Islet precursor cell (in vitro differentiated cells): ENCODE data around the gene CBX1.
A peak's percentile ranks its signal among the peaks of the same experiment; 100 is the strongest.

ENCODE experiments used
- DNase-seq: peaks from one replicate; pipeline ENCODE4 v3.0.0-alpha.2; 2018

CBX1 gene

GRCh38 chr17:48024149-48025039 lies 76.9 kb downstream of the CBX1 start:
- peak; percentile 86 for DNase-seq

DNA sequence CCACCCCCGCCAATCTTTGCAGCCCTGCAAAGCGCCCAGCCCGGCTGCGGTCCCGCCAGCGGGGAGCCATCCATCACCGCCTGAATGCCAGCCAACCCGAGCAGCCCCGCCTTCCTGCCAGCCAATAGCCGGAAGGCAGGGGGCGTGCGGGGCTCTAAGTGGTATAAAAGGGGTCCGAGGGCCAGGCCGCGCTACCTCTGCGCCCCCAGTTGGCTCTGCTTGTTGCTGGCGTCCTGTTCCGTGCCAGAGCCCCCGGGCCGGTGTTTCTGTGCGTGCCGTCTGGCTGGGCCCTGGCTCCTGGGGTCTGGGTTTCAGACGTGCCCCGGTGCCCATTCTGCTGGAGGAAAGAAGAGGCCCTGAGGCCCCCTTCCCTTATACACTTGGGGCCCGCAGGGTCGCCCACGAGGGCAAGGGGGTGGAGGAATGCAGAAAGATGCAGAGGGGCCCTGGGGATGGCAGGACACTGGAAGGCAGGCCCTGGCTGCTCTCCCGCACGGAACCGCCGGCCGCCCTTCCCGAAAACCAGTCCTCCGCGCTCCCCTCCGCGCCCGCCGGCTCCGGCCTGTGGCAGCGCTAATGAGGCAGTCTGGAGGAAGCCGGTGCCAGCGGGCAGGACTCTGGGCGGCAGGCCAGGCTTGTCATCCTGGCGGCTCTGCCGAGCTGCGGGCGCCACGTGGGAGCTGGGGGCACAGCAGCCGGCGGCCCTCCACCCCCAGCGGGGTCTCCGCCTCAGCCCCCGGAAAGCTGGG lies 77.7 kb downstream of the CBX1 start:
- DNase-seq: peak; percentile 92

DNA sequence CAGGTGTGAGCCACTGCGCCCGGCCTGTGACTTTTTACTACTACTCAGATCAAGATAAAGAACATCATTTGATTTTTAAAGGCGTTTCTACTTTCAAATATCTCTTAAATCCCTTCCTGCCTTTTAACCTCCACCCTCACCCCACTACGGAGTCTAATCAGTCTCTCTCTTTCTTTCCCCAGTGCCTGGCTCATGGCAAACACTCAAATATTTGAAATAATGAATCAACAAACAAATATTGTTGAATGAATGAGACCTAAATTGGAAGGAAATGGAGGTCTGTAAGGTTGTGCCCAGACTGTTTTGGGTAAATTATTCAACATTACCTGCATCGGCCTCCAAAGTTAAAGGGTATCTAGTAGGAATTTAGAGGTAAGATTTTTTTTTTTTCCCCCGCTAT lies 78.4 kb downstream of the CBX1 start:
- DNase-seq: no peak

DNA sequence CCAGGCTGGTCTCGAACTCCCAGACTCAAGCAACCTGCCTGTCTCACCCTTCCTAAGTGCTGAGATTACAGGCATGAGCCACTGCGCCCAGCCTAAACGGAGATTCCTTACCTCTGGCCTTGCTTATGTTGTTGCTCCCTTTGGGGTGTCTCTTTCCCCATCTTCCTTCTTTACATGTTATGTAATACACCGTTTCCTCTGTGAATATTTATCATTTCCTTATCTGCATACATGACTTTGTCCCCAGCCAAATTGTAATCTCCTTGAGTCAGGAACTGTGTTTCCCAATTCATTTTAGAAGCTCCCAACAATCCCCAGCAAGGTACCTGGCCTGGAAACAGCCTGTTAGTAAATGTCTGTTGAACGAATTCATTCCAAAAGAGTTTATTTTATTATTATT lies 79.3 kb downstream of the CBX1 start:
- no peak for DNase-seq
